ENCODE measurements around the gene GRPEL1.

The GRPEL1 gene

GRCh38 chr4:7068279-7068842 is 497 bp upstream of the GRPEL1 start:
- H3K4me3 ChIP-seq (replicated peaks; ENCODE audit: insufficient read depth, low read length) = peak overlapping the region; percentile 61
- DNase-seq (ENCODE audit: low read depth in 1 of 2, low spot score in 1 of 2) = no peak
- peak overlapping the region; percentile 71 for H3K27ac ChIP-seq (replicated peaks)
- H3K27me3 ChIP-seq (ENCODE audit: insufficient read depth, poor library complexity, severe bottlenecking) = no peaks in the 10 kb centered on the region
- TF ChIP-seq GABPA (IDR thresholded peaks at IDR 0.05; ENCODE audit: low read depth) = no peak
- no peak for TF ChIP-seq CTCF (IDR thresholded peaks at IDR 0.05; ENCODE audit: insufficient read depth, low read length)
- TF ChIP-seq REST (IDR thresholded peaks at IDR 0.05; ENCODE audit: insufficient replicate concordance, low read depth) = no peak
- TF ChIP-seq SPI1 (IDR thresholded peaks at IDR 0.05; ENCODE audit: borderline replicate concordance, low read depth) = no peak
- TF ChIP-seq POLR2AphosphoS5 (IDR thresholded peaks at IDR 0.05; ENCODE audit: low read depth) = no peak

DNA sequence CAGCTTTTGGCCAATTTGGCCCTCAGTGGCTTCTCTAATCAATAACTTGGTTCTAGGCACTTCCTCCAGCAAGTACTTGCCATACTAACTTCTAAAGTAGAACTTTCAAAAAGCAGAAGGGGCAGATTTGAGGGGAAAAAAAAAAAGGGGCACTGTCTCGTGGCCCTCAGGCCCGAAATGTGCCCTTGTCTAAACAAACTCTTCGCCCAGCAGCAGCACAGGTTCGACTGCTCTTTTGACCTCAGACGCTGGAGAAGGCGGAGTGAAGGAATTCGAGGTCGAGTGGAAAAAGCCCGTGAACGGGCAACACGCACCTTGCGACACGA is 775 bp downstream of the GRPEL1 start:
- peak overlapping the region; percentile 88 for H3K27ac ChIP-seq (replicated peaks)
- no peak for TF ChIP-seq POLR2AphosphoS5 (IDR thresholded peaks at IDR 0.05; ENCODE audit: low read depth)
- peak; percentile 61 for TF ChIP-seq SPI1 (IDR thresholded peaks at IDR 0.05; ENCODE audit: borderline replicate concordance, low read depth)
- DNase-seq (ENCODE audit: low read depth in 1 of 2, low spot score in 1 of 2) = no peak
- H3K27me3 ChIP-seq (ENCODE audit: insufficient read depth, poor library complexity, severe bottlenecking) = no peaks in the 10 kb centered on the region
- H3K4me3 ChIP-seq (replicated peaks; ENCODE audit: insufficient read depth, low read length) = peak overlapping the region; percentile 77

DNA sequence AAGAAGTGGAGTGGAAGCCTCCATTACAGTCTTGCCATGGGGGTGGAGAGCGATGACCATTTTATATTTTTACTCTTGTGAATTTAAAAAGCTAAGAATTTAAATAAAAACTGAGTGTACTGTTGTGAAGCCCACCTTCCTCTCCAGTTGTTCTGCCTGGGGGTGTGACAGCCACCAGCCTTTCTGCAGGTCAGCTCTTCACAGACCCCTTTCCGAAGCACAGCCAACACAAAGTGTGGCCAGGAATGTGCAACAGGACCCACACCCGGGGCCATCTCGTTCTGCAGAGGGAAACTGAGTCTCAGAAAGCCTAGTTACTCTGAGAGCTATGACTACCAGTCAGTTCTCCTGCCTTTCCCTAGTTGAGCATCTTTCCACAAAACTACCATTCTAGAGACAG is 1.4 kb downstream of the GRPEL1 start:
- H3K27me3 ChIP-seq (ENCODE audit: insufficient read depth, poor library complexity, severe bottlenecking) = no peaks in the 10 kb centered on the region
- peak overlapping the region; percentile 77 for H3K4me3 ChIP-seq (replicated peaks; ENCODE audit: insufficient read depth, low read length)
- DNase-seq (ENCODE audit: low read depth in 1 of 2, low spot score in 1 of 2) = no peak
- TF ChIP-seq POLR2AphosphoS5 (IDR thresholded peaks at IDR 0.05; ENCODE audit: low read depth) = no peak
- no peak for TF ChIP-seq SPI1 (IDR thresholded peaks at IDR 0.05; ENCODE audit: borderline replicate concordance, low read depth)
- no peak for TF ChIP-seq REST (IDR thresholded peaks at IDR 0.05; ENCODE audit: insufficient replicate concordance, low read depth)
- no peak for TF ChIP-seq GABPA (IDR thresholded peaks at IDR 0.05; ENCODE audit: low read depth)
- TF ChIP-seq CTCF (IDR thresholded peaks at IDR 0.05; ENCODE audit: insufficient read depth, low read length) = no peak
- H3K27ac ChIP-seq (replicated peaks) = peak overlapping the region; percentile 88

- Histone ChIP-seq H3K27ac (replicated peaks) (peak overlapping the region; percentile 88), H3K27me3 (ENCODE audit: insufficient read depth, poor library complexity, severe bottlenecking) (no peaks in the 10 kb centered on the region), H3K4me3 (replicated peaks; ENCODE audit: insufficient read depth, low read length) (peak overlapping the region; percentile 77)
- DNase-seq (ENCODE audit: low read depth in 1 of 2, low spot score in 1 of 2) = no peak
- TF ChIP-seq POLR2AphosphoS5 (IDR thresholded peaks at IDR 0.05; ENCODE audit: low read depth) (no peak), GABPA (IDR thresholded peaks at IDR 0.05; ENCODE audit: low read depth) (no peak), CTCF (IDR thresholded peaks at IDR 0.05; ENCODE audit: insufficient read depth, low read length) (no peak), REST (IDR thresholded peaks at IDR 0.05; ENCODE audit: insufficient replicate concordance, low read depth) (no peak), SPI1 (IDR thresholded peaks at IDR 0.05; ENCODE audit: borderline replicate concordance, low read depth) (no peak)
These were observed 1.9 kb downstream of the GRPEL1 start for GRCh38 chr4:7066006-7066405.

Measured in HL-60 (cell line).